Ishikawa (cell line): ENCODE measurements around the gene CPEB4.
A peak's percentile ranks its signal among the peaks of the same experiment; 100 is the strongest.

Experiments used
- CEBPB ChIP-seq: IDR thresholded peaks from 2 replicates; pipeline ENCODE4 v1.6.1; 2012
- CREB1 ChIP-seq: IDR thresholded peaks from 2 replicates; pipeline ENCODE4 v1.6.1; 2012; ENCODE audit warnings: low read depth
- EGR1 ChIP-seq: IDR thresholded peaks from 2 replicates; pipeline ENCODE4 v1.6.1; 2012
- EP300 ChIP-seq: IDR thresholded peaks from 2 replicates; pipeline ENCODE4 v1.6.1; 2012; ENCODE audit warnings: borderline replicate concordance
- FOXM1 ChIP-seq: IDR thresholded peaks from 2 replicates; pipeline ENCODE4 v1.6.1; 2012; ENCODE audit warnings: low read depth, borderline replicate concordance
- MAX ChIP-seq: IDR thresholded peaks from 2 replicates; pipeline ENCODE4 v1.6.1; 2012
- NFIC ChIP-seq: IDR thresholded peaks from 2 replicates; pipeline ENCODE4 v1.6.1; 2012
- RAD21 ChIP-seq: IDR thresholded peaks from 2 replicates; pipeline ENCODE4 v1.6.1; 2012; ENCODE audit warnings: low read depth
- TAF1 ChIP-seq: IDR thresholded peaks from 2 replicates; pipeline ENCODE4 v1.6.1; 2012; ENCODE audit warnings: low read depth, mild to moderate bottlenecking
- TCF12 ChIP-seq: IDR thresholded peaks from 2 replicates; pipeline ENCODE4 v1.6.1; 2012; ENCODE audit warnings: low read depth
- TEAD4 ChIP-seq: IDR thresholded peaks from 2 replicates; pipeline ENCODE4 v1.6.1; 2012
- USF1 ChIP-seq: IDR thresholded peaks from 2 replicates; pipeline ENCODE4 v1.6.1; 2012
- YY1 ChIP-seq: IDR thresholded peaks from 2 replicates; pipeline ENCODE4 v1.6.1; 2012; ENCODE audit warnings: low read depth
- ZBTB7A ChIP-seq: IDR thresholded peaks from 2 replicates; pipeline ENCODE4 v1.6.1; 2012; ENCODE audit warnings: low read depth
- TF ChIP-seq, protein P1 (sequence below): IDR thresholded peaks from 2 replicates; pipeline ENCODE4 v1.6.1; 2012; ENCODE audit warnings: low read depth, mild to moderate bottlenecking

Gene CPEB4

GRCh38 chr5:173972607-173972924 is 84.4 kb downstream of the CPEB4 start:
- TF ChIP-seq NFIC (no peak), TAF1 (0 out of 2 replicates have a peak, but pooled peaks have one; percentile 25)

DNA sequence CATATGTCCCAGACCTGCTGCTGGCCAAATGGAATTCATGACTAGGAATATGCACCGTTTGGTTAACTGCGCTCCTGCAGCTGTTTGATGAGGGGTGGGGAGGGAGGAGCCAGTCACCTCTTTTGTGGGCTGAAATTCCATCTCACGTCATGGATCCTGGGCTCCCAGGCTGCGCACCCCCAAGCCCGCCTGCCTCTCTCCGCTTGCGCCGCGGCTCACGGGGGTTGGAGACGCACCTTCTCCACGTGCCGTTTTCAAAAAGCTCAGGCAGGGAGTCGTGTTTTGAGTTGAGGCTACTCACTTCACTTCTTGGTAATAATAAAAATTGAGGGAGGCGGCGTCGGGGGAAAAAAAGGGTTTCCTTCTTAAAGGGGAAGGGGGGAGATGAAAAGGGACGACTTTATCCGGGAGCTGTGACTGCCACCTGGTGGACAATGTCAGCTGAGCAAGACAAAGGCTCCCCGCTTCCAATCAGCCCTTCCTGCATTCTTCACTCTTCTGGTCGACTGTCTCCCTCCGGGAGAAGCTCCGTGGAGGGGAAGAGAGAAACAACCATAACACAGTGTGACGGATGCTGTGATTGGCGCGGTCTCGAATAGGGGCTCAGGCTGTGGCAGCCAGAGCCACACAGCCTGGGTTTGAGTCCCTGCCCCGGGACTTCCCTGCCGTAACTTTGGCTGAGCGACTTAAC is 84.9 kb downstream of the CPEB4 start:
- TF ChIP-seq EP300 = no peak
- 0 out of 2 replicates have a peak, but pooled peaks have one; percentile 20 for TF ChIP-seq TEAD4
- no peak for TF ChIP-seq MAX
- no peak for TF ChIP-seq FOXM1
- TF ChIP-seq RAD21 = peak; percentile 89

DNA sequence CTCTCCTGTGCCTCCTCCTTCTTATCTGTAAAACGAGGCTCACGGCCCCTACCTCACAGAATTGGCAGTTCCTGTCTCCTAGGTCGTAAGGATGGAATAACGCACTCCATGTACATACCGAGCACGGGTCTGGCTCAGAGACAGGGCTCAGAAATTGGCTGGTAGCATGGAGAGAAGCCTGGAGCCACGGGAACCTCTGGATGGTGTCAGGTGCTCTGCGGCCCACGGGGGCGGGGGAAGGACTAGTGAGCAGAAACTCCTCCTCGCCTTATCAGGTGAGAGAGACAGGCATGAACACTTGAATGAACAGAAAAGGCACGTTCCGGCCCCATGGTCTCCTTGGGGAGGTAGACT is 85.4 kb downstream of the CPEB4 start:
- TF ChIP-seq CREB1 = no peak
- TF ChIP-seq USF1 = peak; percentile 55
- no peak for TF ChIP-seq NFIC
- TF ChIP-seq EGR1 = 0 out of 2 replicates have a peak, but pooled peaks have one; percentile 19
- no peak for TF ChIP-seq RAD21
- no peak for TF ChIP-seq MAX
- no peak for TF ChIP-seq YY1
- TF ChIP-seq TCF12 = no peak
- TF ChIP-seq CEBPB = no peak

- TF ChIP-seq MAX (no peak), CEBPB (no peak), TCF12 (no peak), TAF1 (no peak), USF1 (no peak), CREB1 (no peak), YY1 (no peak), RAD21 (no peak), EP300 (no peak), EGR1 (no peak), ZBTB7A (no peak), NFIC (no peak), TEAD4 (no peak), FOXM1 (no peak)
- TF ChIP-seq, protein P1, sequence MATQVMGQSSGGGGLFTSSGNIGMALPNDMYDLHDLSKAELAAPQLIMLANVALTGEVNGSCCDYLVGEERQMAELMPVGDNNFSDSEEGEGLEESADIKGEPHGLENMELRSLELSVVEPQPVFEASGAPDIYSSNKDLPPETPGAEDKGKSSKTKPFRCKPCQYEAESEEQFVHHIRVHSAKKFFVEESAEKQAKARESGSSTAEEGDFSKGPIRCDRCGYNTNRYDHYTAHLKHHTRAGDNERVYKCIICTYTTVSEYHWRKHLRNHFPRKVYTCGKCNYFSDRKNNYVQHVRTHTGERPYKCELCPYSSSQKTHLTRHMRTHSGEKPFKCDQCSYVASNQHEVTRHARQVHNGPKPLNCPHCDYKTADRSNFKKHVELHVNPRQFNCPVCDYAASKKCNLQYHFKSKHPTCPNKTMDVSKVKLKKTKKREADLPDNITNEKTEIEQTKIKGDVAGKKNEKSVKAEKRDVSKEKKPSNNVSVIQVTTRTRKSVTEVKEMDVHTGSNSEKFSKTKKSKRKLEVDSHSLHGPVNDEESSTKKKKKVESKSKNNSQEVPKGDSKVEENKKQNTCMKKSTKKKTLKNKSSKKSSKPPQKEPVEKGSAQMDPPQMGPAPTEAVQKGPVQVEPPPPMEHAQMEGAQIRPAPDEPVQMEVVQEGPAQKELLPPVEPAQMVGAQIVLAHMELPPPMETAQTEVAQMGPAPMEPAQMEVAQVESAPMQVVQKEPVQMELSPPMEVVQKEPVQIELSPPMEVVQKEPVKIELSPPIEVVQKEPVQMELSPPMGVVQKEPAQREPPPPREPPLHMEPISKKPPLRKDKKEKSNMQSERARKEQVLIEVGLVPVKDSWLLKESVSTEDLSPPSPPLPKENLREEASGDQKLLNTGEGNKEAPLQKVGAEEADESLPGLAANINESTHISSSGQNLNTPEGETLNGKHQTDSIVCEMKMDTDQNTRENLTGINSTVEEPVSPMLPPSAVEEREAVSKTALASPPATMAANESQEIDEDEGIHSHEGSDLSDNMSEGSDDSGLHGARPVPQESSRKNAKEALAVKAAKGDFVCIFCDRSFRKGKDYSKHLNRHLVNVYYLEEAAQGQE = no peak
Measured at GRCh38 chr5:173974688-173975239, 86.6 kb downstream of the CPEB4 start.

GRCh38 chr5:173981185-173981761 is 93.1 kb downstream of the CPEB4 start:
- TF ChIP-seq ZBTB7A = no peak

GRCh38 chr5:173984218-173984617 is 96.1 kb downstream of the CPEB4 start:
- TF ChIP-seq TCF12 = no peak
- TF ChIP-seq RAD21 = peak; percentile 65
- no peak for TF ChIP-seq USF1

- TF ChIP-seq USF1 (no peak), MAX (no peak), CREB1 (no peak), NFIC (no peak), EP300 (no peak), TCF12 (no peak), RAD21 (no peak), EGR1 (no peak)
Measured at GRCh38 chr5:173988554-173989431, 100.6 kb downstream of the CPEB4 start, which contains the start of gene C5orf47. Gene C5orf47 (plus strand): TSS chr5:173989170. CDS start chr5:173989264, 94 bp downstream.
